GM13976 (cell line): ENCODE data around the gene PPP1R14C.

ENCODE experiments used
- DNase-seq: peaks from one replicate; pipeline ENCODE4 v3.0.0; 2012; ENCODE audit warnings: low spot score
- in situ Hi-C: fragments of 300-500 bp; cut with MboI; formaldehyde crosslinking; loops from one replicate; pipeline ENCODE4 v1.12.0; 2022; ENCODE audit warnings: low sequenced_read_pairs, mixed read lengths, inconsistent platforms; ENCODE audit not compliant: unreplicated experiment
- TF ChIP-seq, protein P1 (sequence below): IDR thresholded peaks from 2 replicates; pipeline ENCODE4 v1.5.1; 2012; ENCODE audit warnings: borderline replicate concordance, mild to moderate bottlenecking; ENCODE audit not compliant: insufficient read depth; ENCODE audit errors: extremely low read depth, missing control alignments, control extremely low read depth

PPP1R14C gene

DNA sequence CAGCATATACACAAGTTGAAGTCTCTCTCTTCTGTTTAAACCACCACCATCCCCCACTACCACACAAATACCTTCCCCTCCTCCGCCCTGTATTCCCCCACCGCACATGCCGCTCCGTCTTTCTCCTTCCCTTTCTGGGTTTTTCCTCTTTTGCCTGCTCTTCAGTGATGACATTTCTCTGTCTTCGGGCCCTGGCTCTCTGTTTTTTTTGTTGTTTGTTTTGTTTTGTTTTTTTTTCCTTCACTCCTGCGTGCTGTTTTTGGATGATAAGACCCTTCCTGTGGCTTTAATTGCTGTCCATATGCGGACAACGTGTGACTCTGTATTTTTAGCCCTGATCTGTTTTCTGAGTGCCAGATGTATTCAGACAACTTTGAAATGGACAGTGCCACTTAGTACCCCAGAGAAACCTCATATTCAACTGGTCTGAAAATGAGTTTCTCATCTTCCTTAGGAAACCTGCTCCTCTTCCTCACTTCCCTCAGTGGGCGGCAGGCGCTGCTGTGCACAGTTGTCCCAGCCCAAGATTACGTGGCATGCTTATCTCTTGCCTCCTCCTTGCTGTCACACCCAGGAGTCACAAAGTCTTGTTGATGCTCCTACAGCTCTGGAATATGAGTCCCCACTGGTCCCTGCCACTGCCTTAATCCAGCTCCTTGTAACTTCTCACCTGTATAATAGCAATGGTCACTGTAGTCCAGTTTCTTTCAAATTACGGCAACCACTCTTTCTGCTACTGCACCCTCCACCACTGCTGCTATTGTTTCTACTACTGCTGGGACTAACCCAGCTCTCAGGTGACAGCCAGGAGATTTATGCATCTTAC, 8.2 kb downstream of the PPP1R14C start:
- in situ Hi-C loops: no loop called here
- DNase-seq: no peak

DNA sequence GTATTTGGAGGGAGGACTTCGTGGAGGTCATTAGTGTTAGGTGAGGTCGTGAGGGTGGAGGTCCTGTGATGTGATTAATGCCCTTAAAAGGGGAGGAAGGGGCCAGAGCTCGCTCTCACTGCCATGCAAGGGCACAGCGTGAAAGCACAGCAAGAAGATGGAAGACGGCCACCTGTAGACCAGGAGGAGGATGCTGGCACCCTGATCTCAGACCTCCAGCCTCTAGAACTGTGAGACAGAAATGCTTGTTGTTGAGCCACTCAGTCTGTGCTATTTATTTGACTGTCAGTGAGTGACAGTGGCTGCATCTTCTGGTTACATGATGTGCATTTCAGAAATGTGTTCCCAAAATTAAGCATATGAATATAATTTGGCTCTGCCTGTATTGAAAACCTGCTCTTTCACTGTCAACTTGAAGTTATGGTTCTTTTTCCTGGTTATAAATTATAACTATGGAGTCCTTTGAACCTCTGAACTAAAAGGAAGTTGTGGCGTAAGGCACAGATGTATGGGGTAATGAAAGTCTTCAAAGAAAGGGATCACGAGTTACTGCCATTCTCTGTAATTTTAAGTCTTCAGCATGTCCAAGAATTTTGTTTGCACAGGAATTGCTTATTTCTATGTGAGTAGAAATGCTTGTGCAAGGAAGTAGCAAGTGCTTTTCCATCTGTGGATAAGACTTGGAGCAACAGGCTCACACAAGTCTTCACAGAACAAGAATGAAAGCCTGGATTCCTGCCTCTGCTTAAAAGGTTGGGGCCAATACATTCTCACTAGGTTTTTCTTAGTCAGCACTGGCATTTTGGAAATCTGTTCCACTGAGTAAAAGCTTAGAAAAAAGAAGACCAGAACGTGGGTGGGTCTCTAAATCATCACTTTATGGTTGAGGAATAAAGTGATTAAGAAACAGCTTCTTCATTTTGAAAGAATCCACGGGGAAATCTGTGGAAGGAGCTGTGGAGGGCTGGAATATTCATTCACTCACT, 10.3 kb downstream of the PPP1R14C start:
- DNase-seq: no peak
- TF ChIP-seq, protein P1, sequence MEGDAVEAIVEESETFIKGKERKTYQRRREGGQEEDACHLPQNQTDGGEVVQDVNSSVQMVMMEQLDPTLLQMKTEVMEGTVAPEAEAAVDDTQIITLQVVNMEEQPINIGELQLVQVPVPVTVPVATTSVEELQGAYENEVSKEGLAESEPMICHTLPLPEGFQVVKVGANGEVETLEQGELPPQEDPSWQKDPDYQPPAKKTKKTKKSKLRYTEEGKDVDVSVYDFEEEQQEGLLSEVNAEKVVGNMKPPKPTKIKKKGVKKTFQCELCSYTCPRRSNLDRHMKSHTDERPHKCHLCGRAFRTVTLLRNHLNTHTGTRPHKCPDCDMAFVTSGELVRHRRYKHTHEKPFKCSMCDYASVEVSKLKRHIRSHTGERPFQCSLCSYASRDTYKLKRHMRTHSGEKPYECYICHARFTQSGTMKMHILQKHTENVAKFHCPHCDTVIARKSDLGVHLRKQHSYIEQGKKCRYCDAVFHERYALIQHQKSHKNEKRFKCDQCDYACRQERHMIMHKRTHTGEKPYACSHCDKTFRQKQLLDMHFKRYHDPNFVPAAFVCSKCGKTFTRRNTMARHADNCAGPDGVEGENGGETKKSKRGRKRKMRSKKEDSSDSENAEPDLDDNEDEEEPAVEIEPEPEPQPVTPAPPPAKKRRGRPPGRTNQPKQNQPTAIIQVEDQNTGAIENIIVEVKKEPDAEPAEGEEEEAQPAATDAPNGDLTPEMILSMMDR: no peak

More for the DNA sequence above, 8.2 kb downstream of the PPP1R14C start:
- TF ChIP-seq, protein P1: no peak

DNA sequence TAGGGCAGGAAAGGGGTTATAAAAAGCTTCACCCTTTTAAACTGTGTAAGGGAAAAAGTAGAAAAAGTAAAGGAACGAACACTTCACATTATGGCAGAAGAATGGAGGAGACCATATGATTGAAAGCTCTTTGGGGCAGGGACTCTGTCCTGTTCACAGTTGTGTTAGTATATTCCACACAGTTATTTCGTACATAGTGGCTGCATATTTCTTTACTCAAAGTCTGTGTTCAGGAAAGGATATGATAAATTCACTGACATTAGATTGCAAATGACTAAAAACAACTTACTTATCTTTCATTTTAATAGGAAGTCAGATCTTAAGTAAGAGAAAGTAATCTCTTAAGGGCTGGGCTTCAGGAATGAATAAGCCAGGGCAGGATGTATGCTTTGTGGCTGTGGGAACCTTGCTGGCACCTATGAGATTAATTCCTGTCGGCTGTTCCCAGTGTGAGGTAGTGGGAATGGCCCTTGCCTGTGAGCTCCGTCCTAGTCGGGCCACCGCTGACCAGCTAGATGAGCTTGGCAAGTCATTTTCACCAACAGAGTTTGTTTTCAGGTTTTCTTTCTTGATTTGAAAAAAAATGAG, 11.2 kb downstream of the PPP1R14C start:
- TF ChIP-seq, protein P1: no peak
- no peak for DNase-seq
- in situ Hi-C loops: no loop called here

More for the DNA sequence above, 10.3 kb downstream of the PPP1R14C start:
- in situ Hi-C loops: no loop called here

DNA sequence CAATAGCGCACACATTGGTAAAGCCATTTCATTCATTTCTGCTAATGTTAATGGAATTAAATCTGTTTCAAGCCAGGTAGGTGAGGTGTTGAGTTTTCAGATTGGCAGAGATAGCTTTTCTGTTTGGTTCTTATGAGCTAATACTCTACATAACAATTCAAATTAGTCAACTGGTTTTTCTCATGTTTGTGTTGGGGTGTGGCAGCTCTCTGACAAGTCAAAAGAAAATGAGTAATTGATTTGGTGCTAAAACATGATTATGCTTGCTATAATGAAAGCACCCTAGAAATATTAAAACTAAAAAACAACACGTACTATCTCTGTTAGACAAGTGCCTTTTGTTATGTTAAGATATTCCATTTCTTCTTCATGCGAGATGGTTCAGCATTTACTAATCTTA, 13.6 kb downstream of the PPP1R14C start:
- DNase-seq: no peak
- TF ChIP-seq, protein P1: no peak
- in situ Hi-C loops: no loop called here

DNA sequence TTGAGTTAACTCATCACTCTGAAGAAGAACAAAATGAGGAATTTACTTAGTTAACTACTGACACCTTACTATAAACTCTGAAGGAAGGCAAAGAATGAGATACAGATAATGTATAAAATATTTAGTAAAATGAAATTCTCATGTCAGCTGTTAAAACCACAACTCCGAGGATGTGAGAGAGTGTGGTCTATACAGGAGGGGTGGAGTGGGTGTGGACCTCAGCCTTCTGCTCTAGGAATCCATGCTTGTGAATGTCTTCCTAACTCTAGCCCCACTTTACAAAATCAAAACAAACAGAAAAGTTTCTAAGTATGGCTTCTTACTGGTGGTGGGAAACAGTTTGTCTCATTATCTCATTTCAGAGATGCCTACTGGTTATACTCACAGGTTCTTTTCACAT, 14.2 kb downstream of the PPP1R14C start:
- TF ChIP-seq, protein P1: no peak
- no peak for DNase-seq
- in situ Hi-C loops: no loop called here

DNA sequence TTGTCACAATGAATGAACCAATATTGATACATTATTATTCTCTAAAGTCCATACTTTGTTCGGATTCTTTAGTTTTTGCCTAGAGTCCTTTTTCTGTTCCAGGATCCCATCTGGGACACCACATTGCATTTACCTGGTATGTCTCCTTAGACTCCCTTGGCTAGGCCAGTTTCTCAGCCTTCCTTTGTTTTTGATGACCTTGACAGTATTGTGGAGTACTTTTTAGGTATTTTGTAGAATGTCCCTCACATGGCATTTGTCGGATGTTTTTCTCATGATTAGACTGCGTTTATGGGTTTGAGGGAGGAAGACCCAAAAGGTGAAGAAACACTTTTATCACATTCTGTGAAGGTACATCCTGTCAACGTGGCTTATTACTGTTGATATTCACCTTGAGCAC, 16.9 kb downstream of the PPP1R14C start:
- in situ Hi-C loops: no loop called here
- TF ChIP-seq, protein P1: no peak
- no peak for DNase-seq
